Measurements from ENCODE around the gene EYS.

Gene EYS

DNA sequence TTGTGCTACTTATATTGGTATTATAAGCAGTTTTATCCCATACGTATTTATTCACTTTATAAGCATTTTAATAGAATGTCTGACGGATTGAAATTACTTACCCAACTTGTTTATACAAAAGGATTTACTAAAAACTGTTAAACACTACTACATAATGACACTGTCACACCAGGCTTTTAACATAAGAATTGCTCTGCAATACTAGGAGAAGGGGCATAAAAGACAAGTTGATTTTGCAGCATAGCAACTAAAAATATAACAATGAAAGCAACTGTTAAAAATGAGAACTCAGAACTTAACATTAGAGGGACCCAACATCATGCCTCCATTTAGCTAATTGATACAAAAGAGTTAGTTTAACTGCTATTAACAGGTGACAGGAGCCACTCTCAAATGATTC lies 1076.1 kb downstream of the EYS start:
- TF ChIP-seq ZNF274 (IDR thresholded peaks at IDR 0.05; ENCODE audit: low read depth, low read length): no peak
- H3K4me3 ChIP-seq (ENCODE audit: low read length): no peak overlapping the region

DNA sequence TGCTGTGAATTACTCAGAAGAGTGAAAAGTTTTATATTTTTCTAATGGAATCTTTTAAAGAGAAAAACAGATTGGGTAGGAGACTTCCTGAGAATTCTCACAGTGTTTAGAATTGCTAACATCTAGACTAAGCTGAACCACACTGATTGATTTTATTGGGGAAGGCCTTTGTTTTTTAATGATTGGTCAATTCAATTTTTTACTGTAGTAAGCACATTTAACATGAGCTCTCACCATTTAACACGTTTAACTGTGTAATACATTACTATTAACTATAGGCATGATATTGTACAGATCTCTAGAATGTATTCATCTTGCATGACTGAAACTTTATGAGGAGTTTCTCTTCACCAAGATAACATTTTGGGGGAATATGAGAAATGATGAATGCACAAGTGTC lies 1084.1 kb downstream of the EYS start:
- TF ChIP-seq ZNF274 (IDR thresholded peaks at IDR 0.05; ENCODE audit: low read depth, low read length): no peak

DNA sequence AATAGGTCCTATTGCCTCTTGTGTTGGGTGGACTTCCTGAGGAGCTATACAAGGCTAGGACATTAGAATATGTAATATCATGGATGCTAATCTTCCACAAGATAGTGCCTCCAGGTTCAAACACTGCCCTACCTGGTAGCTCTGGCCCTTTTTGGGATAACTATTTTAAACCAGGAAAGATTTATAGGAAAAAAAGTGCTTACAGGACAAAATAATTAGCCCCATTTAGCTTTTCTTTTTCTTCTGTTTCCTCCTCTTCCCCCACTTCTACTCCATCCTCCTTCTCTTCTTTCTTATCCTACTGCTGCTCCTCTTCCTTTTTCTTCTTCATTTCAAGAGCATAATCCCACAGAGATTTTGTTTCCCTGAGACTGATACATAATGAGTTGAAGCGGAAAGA lies 1104.0 kb downstream of the EYS start:
- TF ChIP-seq ZNF274 (IDR thresholded peaks at IDR 0.05; ENCODE audit: low read depth, low read length): no peak
- H3K4me3 ChIP-seq (ENCODE audit: low read length): no peak overlapping the region

More for the DNA sequence above, 1084.1 kb downstream of the EYS start:
- no peak overlapping the region for H3K4me3 ChIP-seq (ENCODE audit: low read length)

DNA sequence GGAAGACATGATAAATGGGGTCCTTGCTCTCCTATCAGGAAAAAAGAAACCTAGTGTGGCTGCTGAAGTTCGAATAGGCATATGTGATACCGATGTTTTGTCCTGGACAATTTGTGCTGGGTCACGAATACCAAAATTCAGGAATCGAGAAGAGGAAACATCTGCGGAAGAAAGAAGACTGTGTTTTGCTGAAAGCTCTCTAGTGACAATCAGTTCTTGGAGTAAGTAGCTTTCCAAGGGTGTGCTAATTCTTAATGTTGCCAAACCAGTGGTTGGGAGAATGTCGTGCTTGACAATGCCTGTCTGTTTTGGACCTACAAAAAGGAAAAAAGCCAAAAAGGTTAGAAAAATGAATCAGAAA lies 1115.4 kb downstream of the EYS start:
- no peak overlapping the region for H3K4me3 ChIP-seq (ENCODE audit: low read length)
- no peak for TF ChIP-seq ZNF274 (IDR thresholded peaks at IDR 0.05; ENCODE audit: low read depth, low read length)

DNA sequence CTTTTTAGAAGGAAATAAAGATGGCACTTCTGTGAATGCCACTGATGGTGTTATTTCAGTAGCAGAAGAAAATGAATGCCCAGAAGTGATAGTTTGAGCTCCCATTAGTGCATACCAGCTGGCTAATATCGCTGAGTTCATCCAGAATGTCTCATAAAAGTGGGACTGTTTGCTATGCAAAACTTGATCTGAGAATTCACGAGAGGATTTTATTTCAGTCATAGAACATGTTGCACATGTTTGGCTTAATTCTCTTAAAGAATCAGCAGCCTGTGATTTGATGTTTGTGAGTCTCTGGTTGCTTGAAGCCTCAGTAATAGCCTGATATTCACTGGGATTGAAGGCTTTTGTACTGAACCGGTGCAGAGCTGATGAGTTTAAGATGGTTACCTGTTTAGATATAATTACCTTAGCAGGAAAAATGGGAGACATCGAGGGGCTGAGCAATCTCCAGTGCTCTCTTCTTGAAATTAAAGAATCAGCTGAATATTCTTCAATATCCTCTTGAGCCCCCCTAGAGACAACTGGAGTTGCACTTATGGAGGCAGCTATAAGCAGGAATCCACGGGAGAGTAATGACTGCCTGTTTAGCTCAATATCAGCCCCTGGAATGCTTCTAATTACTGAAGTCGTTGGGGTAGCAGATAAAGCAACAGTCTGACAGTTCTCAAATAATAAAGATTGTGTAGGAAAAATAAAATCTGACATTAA lies 1115.9 kb downstream of the EYS start:
- H3K4me3 ChIP-seq (ENCODE audit: low read length): no peak overlapping the region
- TF ChIP-seq ZNF274 (IDR thresholded peaks at IDR 0.05; ENCODE audit: low read depth, low read length): no peak

DNA sequence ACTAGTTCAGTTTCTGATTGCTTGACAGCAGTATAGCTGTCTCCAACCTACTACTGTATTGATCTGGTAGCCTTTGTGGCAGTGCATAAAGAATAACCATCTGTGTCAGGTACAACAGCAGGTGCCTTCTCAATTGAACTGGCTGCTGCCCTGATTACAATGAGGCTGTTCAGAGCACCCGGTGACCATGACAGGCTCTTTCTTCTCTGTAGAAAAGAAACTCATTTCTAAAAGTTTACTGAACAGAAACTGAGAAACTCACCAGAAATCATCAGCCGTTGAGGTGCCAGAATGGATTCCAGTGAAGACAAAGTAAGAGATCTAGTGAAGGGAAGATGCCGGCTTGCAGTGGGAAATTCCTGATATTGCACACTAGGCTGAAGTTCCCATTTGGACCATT lies 1117.1 kb downstream of the EYS start:
- no peak for TF ChIP-seq ZNF274 (IDR thresholded peaks at IDR 0.05; ENCODE audit: low read depth, low read length)
- no peak overlapping the region for H3K4me3 ChIP-seq (ENCODE audit: low read length)

DNA sequence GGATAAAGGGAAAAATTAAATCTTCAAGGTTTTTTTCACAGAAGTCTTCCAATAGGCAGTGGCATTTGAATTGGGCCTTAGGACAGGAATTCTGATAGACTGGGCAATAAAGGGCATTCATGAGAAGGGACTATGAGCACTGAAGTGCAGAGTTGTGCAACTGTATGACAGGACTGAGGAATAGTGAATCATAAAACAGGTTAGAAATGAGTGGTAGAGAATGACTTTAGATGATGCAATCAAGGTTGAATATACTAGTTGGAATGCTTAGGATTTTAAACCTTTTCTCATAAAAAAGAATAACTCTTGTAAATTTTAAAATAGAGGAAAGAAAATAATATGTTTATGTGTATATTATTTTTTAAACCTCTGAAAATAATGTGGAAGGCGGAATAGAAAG lies 1126.7 kb downstream of the EYS start:
- no peak for TF ChIP-seq ZNF274 (IDR thresholded peaks at IDR 0.05; ENCODE audit: low read depth, low read length)
- no peak overlapping the region for H3K4me3 ChIP-seq (ENCODE audit: low read length)

DNA sequence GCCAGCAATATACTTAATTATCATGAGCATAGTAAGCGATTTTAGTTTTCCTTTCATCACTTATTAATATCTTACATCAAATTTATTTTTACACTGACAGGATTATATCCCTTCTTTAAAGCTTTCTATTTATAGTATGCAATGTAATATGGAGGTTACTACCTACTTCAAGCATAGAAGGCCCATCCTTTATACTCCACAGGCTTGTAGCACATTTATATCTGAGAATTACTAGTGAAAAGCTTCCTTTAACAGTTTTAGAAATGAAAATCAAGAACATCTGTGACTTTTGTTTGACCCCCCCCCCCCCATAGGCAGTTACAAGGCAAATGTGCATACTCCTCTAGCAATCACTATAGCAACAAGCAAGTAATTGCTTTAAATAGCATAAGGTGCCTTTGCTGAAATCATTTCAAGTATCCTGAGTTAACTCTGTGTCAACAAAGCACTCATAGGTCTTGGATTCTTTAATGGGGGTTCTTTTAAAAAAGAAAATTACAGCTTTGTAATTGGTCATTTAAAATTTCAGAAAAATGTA lies 1153.7 kb downstream of the EYS start:
- TF ChIP-seq ZNF274 (IDR thresholded peaks at IDR 0.05; ENCODE audit: low read depth, low read length): no peak
- H3K4me3 ChIP-seq (ENCODE audit: low read length): no peak overlapping the region

DNA sequence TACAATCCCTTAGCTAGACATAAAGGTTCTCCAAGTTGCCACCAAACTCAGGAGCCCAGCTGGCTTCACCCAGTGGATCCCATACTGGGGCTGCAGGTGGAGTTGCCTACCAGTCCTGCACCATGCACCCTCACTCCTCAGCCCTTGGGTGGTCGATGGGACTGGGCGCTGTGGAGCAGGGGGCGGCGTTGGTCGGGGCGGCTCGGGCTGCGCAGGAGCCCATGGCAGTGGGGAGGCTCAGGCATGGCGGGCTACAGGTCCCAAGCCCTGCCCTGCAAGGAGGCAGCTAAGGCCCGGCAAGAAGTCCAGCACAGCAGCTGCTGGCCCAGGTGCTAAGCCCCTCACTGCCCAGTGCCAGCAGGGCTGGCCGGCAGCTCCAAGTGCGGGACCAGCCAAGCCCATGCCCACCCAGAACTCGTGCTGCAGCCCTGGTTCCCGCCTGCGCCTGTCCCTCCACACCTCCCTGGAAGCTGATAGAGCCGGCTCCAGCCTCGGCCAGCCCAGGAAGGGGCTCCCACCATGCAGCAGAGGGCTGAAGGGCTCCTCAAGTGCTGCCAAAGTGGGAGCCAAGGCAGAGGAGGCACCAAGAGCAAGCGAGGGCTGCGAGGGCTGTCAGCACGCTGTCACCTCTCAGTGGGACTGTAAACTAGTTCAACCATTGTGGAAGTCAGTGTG lies 1159.3 kb downstream of the EYS start:
- no peak for TF ChIP-seq ZNF274 (IDR thresholded peaks at IDR 0.05; ENCODE audit: low read depth, low read length)
- H3K4me3 ChIP-seq (ENCODE audit: low read length): no peak overlapping the region

DNA sequence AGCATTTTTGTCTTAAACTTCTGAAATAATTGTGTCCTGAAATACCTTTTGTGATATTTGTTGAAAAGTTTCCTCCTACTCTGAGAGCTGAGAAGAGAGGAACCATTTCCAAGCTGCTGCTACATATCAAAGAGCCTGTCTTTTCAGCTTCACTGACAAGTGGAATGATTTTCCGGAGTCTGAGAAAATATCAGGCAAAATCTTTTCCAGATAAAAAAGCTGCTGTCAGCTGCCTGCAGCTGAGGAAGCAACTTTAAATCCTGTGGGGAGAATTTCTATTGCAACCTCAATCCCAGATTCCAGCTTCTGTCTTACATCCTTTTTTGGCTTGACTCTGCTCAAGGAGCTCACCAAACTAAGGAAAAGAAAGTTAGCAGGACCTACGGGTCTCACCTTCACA lies 1167.1 kb downstream of the EYS start:
- no peak for TF ChIP-seq ZNF274 (IDR thresholded peaks at IDR 0.05; ENCODE audit: low read depth, low read length)
- no peak overlapping the region for H3K4me3 ChIP-seq (ENCODE audit: low read length)

DNA sequence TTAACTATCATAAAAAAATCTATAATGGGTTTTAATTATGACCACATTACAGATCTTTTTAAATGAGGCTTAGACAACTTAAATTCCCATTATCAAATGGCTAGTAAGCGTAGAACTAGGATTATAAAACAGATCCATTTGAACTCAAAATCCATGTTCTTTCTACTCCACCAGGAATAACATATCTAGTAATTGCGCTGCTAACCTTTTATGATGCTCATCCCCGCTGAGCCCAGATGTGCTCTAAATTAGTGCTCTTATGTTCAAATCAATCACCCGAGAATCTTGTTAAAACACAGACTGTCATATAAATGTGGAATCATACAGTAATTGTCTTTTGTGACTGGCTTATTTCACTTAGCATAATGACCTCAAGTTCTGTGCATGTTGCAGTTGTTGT lies 1168.3 kb downstream of the EYS start:
- TF ChIP-seq ZNF274 (IDR thresholded peaks at IDR 0.05; ENCODE audit: low read depth, low read length): no peak
- H3K4me3 ChIP-seq (ENCODE audit: low read length): no peak overlapping the region

DNA sequence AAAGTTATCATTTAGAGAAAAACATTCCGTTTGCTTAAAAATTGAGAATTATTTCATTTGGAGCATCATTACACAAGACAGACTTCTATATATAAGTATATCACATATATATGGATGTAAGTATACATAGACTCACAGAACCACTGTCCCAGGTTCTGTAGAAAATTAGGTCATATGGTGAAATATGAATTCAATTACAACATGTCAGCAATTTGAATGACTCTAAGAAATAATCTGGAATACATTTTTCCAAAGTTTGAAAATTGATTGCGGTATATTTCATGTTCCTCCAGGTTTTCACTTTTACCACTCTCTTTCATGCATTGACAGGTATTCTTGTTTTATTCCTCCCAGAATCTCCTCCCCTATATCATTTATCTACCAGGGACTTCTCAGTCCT lies 1179.1 kb downstream of the EYS start:
- no peak for TF ChIP-seq ZNF274 (IDR thresholded peaks at IDR 0.05; ENCODE audit: low read depth, low read length)

DNA sequence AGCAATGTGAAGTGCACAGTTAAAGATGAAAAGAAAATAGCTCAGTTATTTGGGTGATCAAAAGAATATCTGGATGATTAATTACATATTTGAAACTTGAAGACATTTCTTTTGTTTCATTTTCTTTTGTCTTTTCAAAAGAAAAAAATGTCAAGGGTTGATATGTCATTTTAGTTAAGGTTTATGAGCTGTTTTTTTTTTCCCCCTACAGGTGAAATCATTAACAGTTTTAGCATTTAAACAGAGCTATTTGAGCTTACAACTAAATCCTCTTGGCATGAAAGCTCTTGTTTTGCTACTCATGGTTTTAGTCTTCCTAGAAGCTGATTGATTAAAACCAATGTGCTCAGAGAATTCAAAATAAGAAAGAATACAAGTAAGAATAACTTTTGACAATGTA lies 1184.2 kb downstream of the EYS start:
- no peak overlapping the region for H3K4me3 ChIP-seq (ENCODE audit: low read length)
- no peak for TF ChIP-seq ZNF274 (IDR thresholded peaks at IDR 0.05; ENCODE audit: low read depth, low read length)

More for the DNA sequence above, 1179.1 kb downstream of the EYS start:
- H3K4me3 ChIP-seq (ENCODE audit: low read length): no peak overlapping the region

DNA sequence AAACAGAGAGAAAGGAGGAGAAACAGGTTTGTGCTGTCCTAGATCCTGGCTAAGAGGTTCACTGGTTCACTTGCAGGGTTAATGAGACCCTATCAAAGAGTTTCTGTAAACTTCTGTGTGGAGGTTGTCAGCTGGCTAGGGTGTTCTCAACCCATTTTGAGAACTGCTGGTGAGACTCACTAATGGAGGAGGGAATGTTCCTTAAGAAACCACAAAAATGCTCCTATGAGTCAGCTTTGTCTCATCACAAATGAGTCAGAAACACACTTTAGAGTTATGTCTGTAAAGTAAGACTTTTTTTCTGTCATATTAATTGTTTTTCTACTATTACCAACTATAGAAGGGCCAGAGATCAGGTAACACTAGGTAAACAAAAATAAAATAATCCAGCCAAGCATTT lies 1187.0 kb downstream of the EYS start:
- TF ChIP-seq ZNF274 (IDR thresholded peaks at IDR 0.05; ENCODE audit: low read depth, low read length): no peak
- no peak overlapping the region for H3K4me3 ChIP-seq (ENCODE audit: low read length)

DNA sequence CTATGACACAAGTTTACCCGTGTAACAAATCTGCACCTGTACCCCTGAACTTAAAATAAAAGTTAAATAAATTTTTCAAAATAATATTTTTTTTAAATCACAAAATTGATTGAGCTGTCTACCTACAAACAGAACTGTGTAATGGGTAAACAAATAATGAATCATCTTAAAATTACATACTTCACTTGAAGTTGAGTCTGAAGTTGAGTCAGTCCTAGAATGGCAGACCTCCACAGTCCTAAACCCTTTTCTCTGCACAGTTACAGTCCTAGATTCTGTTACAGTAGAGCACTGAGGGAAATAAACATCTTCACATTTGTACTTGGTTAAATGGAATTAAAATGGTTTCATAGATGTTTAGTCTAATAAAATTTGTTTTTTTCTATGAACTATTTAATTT lies 1190.6 kb downstream of the EYS start:
- no peak for TF ChIP-seq ZNF274 (IDR thresholded peaks at IDR 0.05; ENCODE audit: low read depth, low read length)
- H3K4me3 ChIP-seq (ENCODE audit: low read length): no peak overlapping the region
